Superior temporal gyrus (tissue), 1 donor: ENCODE data around the gene ST3GAL3.
"Not testable (repeated sequence)": the region's sequence is repeated elsewhere in the genome, so short reads cannot be mapped to it uniquely, and the experiment has no call there.

Experiments
- DNase-seq: peaks from one replicate; pipeline ENCODE4 v3.0.0-alpha.2; 2016; ENCODE audit errors: extremely low spot score

The ST3GAL3 gene

GRCh38 chr1:43819357-43819756, 112.0 kb downstream of the ST3GAL3 start:
- no peak for DNase-seq

- no peak for DNase-seq
Measured at GRCh38 chr1:43821471-43821870, 114.1 kb downstream of the ST3GAL3 start.

GRCh38 chr1:43822040-43822690, 114.8 kb downstream of the ST3GAL3 start:
- DNase-seq: peak; percentile 4

- no peak for DNase-seq
Measured at GRCh38 chr1:43824795-43825194, 117.5 kb downstream of the ST3GAL3 start.

GRCh38 chr1:43828574-43828973, 121.2 kb downstream of the ST3GAL3 start:
- no peak for DNase-seq

- no peak for DNase-seq
Measured at GRCh38 chr1:43830802-43831201, 123.5 kb downstream of the ST3GAL3 start.

- no peak for DNase-seq
Measured at GRCh38 chr1:43831851-43832250, 124.5 kb downstream of the ST3GAL3 start.

GRCh38 chr1:43832255-43832654, 124.9 kb downstream of the ST3GAL3 start:
- no peak for DNase-seq

- DNase-seq: no peak
Measured at GRCh38 chr1:43832998-43833397, 125.7 kb downstream of the ST3GAL3 start.

GRCh38 chr1:43833902-43834279, 126.6 kb downstream of the ST3GAL3 start:
- DNase-seq: not testable (repeated sequence)

GRCh38 chr1:43834280-43835081, 127.1 kb downstream of the ST3GAL3 start:
- DNase-seq: no peak

- no peak for DNase-seq
Measured at GRCh38 chr1:43835082-43836021, 128.0 kb downstream of the ST3GAL3 start.

GRCh38 chr1:43836267-43836951, 129.1 kb downstream of the ST3GAL3 start:
- DNase-seq: no peak

GRCh38 chr1:43839056-43839455, 131.7 kb downstream of the ST3GAL3 start:
- no peak for DNase-seq

- no peak for DNase-seq
Measured at GRCh38 chr1:43841321-43842174, 134.2 kb downstream of the ST3GAL3 start.

- DNase-seq: no peak
Measured at GRCh38 chr1:43842175-43842498, 134.8 kb downstream of the ST3GAL3 start.

- DNase-seq: no peak
Measured at GRCh38 chr1:43843684-43844083, 136.3 kb downstream of the ST3GAL3 start.

GRCh38 chr1:43844114-43844513, 136.8 kb downstream of the ST3GAL3 start:
- DNase-seq: no peak

- no peak for DNase-seq
Measured at GRCh38 chr1:43847290-43847689, 140.0 kb downstream of the ST3GAL3 start.

GRCh38 chr1:43847882-43848281, 140.5 kb downstream of the ST3GAL3 start:
- no peak for DNase-seq

- DNase-seq: no peak
Measured at GRCh38 chr1:43849670-43850069, 142.3 kb downstream of the ST3GAL3 start.
